K562 (cell line): ENCODE measurements around the gene SLC24A3. TPM values are rescaled to one million over a fixed set of nuclear protein-coding genes. Genes with fewer than 3 reads are reported as not detected.

Experiments
- ATAC-seq: fragments of 200-7000 bp; cut with Tn5 transposase; 3 replicates; pipeline ENCODE4 v1.9.1; 2020; ENCODE audit warnings: moderate library complexity
- BruUV-seq: library from RNA; stranded (reverse); fragments of 400-500 nt; replicated peaks from 2 replicates; lab custom pipeline; 2021; lab: Mats Ljungman, UMichigan
- CTCF ChIA-PET: fragments of 300-600 bp; formaldehyde crosslinking; extraction: SDS; loops from one replicate; lab custom pipeline; 2021; ENCODE audit warnings: low intra/inter-chr PET ratio; lab: Yijun Ruan, JAX
- POLR2A ChIA-PET: fragments of 300-600, 350-650 bp; sonication (Branson Sonifier 250); formaldehyde crosslinking; extraction: SDS; loops from one replicate; lab custom pipeline; 2021; ENCODE audit warnings: antibody characterized with exemption, inconsistent platforms; lab: Yijun Ruan, JAX
- DNase-seq, 4 experiments: peaks; one replicate each; pipeline versions ENCODE4 v3.0.0 to v3.0.0-alpha.2; 2011 to 2018; ENCODE audit warnings: low spot score in 3 of 4, mixed read lengths in 3 of 4; ENCODE audit errors: extremely low read depth in 1 of 4
- FAIRE-seq: peaks from 2 replicates; lab custom pipeline; 2011; peaks lifted over from hg19 to GRCh38; lab: Jason Lieb, UNC
- H2AFZ ChIP-seq: 2 replicates; pipeline ENCODE4 v1.6.0; 2011; ENCODE audit warnings: low read depth, low read length, control low read depth, inconsistent platforms
- H3K27ac ChIP-seq: fragments of 200-600 bp; 3 replicates; pipeline ENCODE4 v1.8.0; 2011; ENCODE audit warnings: low read depth, mild to moderate bottlenecking, control low read depth, inconsistent platforms, low read length, moderate library complexity, mixed read lengths; ENCODE audit errors: extremely low read depth
- H3K27me3 ChIP-seq, 2 experiments: fragments of 300-600 bp in 1 of 2; 2 replicates in 1 of 2; 3 replicates in 1 of 2; pipeline versions ENCODE4 v1.6.0 to v1.8.0; 2011; ENCODE audit warnings: inconsistent platforms in 2 of 2, low read length in 2 of 2, mild to moderate bottlenecking in 1 of 2, mixed read lengths in 1 of 2, moderate library complexity in 1 of 2; ENCODE audit not compliant: control insufficient read depth in 2 of 2, insufficient read depth in 2 of 2
- H3K36me3 ChIP-seq: fragments of 300-600 bp; 3 replicates; pipeline ENCODE4 v1.8.0; 2011; ENCODE audit warnings: mild to moderate bottlenecking, low read length, inconsistent platforms; ENCODE audit not compliant: control insufficient read depth, insufficient read depth
- H3K4me1 ChIP-seq, 2 experiments: fragments of 200-600 bp in 1 of 2; replicated peaks in 1 of 2; 2 replicates in 1 of 2; 3 replicates in 1 of 2; pipeline versions ENCODE4 v1.5.1 to v1.8.0; 2011; ENCODE audit warnings: inconsistent platforms in 2 of 2, low read length in 2 of 2, mild to moderate bottlenecking in 1 of 2, mixed read lengths in 1 of 2, moderate library complexity in 1 of 2; ENCODE audit not compliant: control insufficient read depth in 2 of 2, insufficient read depth in 2 of 2
- H3K4me2 ChIP-seq: 2 replicates; pipeline ENCODE4 v1.6.1; 2011; ENCODE audit warnings: low read length, control low read depth, inconsistent platforms, mixed read lengths; ENCODE audit not compliant: insufficient read depth
- H3K4me3 ChIP-seq: fragments of 200-600 bp; sonication (generic), shearing (Covaris generic); 2 replicates; pipeline ENCODE4 v1.5.1; 2016; ENCODE audit warnings: control low read depth, inconsistent platforms
- H3K79me2 ChIP-seq: fragments of 200-600 bp; 3 replicates; pipeline ENCODE4 v1.8.0; 2011; ENCODE audit warnings: low read length, inconsistent platforms; ENCODE audit not compliant: control insufficient read depth, insufficient read depth
- H3K9ac ChIP-seq, 2 experiments: 2 replicates each; pipeline versions ENCODE4 v1.6.0 to v1.6.1; 2011; ENCODE audit warnings: low read depth in 2 of 2, low read length in 2 of 2, control low read depth in 1 of 2, inconsistent platforms in 1 of 2, mild to moderate bottlenecking in 1 of 2, mixed read lengths in 1 of 2; ENCODE audit not compliant: insufficient read depth in 1 of 2
- H3K9me1 ChIP-seq: one replicate; pipeline ENCODE4 v1.6.0; 2011; ENCODE audit warnings: inconsistent platforms, mild to moderate bottlenecking, low read length, moderate library complexity; ENCODE audit not compliant: control insufficient read depth, insufficient read depth
- H3K9me3 ChIP-seq: replicated peaks from 2 replicates; pipeline ENCODE4 v1.5.1; 2011; ENCODE audit warnings: low read depth, low read length, inconsistent platforms; ENCODE audit not compliant: control insufficient read depth, insufficient read depth
- H4K20me1 ChIP-seq: replicated peaks from 2 replicates; pipeline ENCODE4 v1.6.1; 2011; ENCODE audit warnings: low read length, inconsistent platforms, mixed read lengths; ENCODE audit not compliant: control insufficient read depth, insufficient read depth
- ARID2 ChIP-seq: fragments of 450-650 bp; IDR thresholded peaks from 2 replicates; pipeline ENCODE4 v1.6.1; 2017; ENCODE audit warnings: antibody characterized with exemption, mild to moderate bottlenecking
- BRF2 ChIP-seq: IDR thresholded peaks from 3 replicates; pipeline ENCODE4 v1.6.1; 2011; ENCODE audit warnings: borderline replicate concordance, mild to moderate bottlenecking; ENCODE audit not compliant: insufficient read length, insufficient read depth
- EHMT2 ChIP-seq: fragments of 450-650 bp; IDR thresholded peaks from 2 replicates; pipeline ENCODE4 v1.6.1; 2018; ENCODE audit warnings: antibody characterized with exemption
- ELF4 ChIP-seq: fragments of 450-650 bp; formaldehyde crosslinking; IDR thresholded peaks from 2 replicates; pipeline ENCODE4 v1.4.0; 2022; ENCODE audit warnings: missing genetic modification characterization
- FIP1L1 ChIP-seq: fragments of 200-400 bp; formaldehyde crosslinking; IDR thresholded peaks from 2 replicates; pipeline ENCODE4 v1.6.1; 2018; ENCODE audit warnings: mild to moderate bottlenecking, low read depth, low read length; ENCODE audit not compliant: poor library complexity, severe bottlenecking
- GTF2F1 ChIP-seq: IDR thresholded peaks from 2 replicates; pipeline ENCODE4 v1.6.1; 2011; ENCODE audit warnings: low read depth, low read length, improper control_type of control experiment
- KAT8 ChIP-seq: fragments of 450-650 bp; IDR thresholded peaks from 2 replicates; pipeline ENCODE4 v1.6.1; 2016; ENCODE audit warnings: low read depth, mild to moderate bottlenecking
- OTX1 ChIP-seq: fragments of 450-650 bp; formaldehyde crosslinking; IDR thresholded peaks from 2 replicates; pipeline ENCODE4 v1.4.0; 2022; ENCODE audit warnings: mild to moderate bottlenecking
- PATZ1 ChIP-seq: fragments of 250-450 bp; sonication (Bioruptor Pico); IDR thresholded peaks from 2 replicates; pipeline ENCODE4 v1.5.0; 2020; ENCODE audit warnings: mild to moderate bottlenecking, borderline replicate concordance
- SIN3B ChIP-seq: fragments of 450-650 bp; IDR thresholded peaks from 2 replicates; pipeline ENCODE4 v1.6.1; 2017; ENCODE audit warnings: low read depth, mild to moderate bottlenecking, moderate library complexity
- SMAD1 ChIP-seq: fragments of 150-350 bp; IDR thresholded peaks from 2 replicates; pipeline ENCODE4 v1.6.1; 2014; ENCODE audit warnings: low read length, low read depth; ENCODE audit not compliant: partially characterized antibody
- TCFL5 ChIP-seq: fragments of 250-450 bp; sonication (Bioruptor Pico); conservative IDR thresholded peaks from 2 replicates; pipeline ENCODE4 v1.6.1; 2021; ENCODE audit warnings: mild to moderate bottlenecking, moderate library complexity, matching md5 sums
- TEAD1 ChIP-seq, 2 experiments: fragments of 450-650 bp in 1 of 2; sonication (generic) in 1 of 2; formaldehyde crosslinking; IDR thresholded peaks; 2 replicates each; pipeline versions ENCODE4 v1.4.0 to v1.8.0; 2020 to 2022; ENCODE audit warnings: mild to moderate bottlenecking in 2 of 2, missing genetic modification reagents in 1 of 2
- ZBTB43 ChIP-seq: sonication (generic); formaldehyde crosslinking; IDR thresholded peaks from 2 replicates; pipeline ENCODE4 v1.8.0; 2023; ENCODE audit warnings: mild to moderate bottlenecking, missing genetic modification reagents
- ZKSCAN1 ChIP-seq: fragments of 150-350 bp; IDR thresholded peaks from 2 replicates; pipeline ENCODE4 v1.6.1; 2016; ENCODE audit warnings: low read depth, low read length
- ZNF740 ChIP-seq, 3 experiments: fragments of 200-800 bp in 1 of 3; sonication (Bioruptor generic) in 1 of 3; sonication (generic) in 1 of 3; formaldehyde crosslinking in 1 of 3; IDR thresholded peaks; 2 replicates each; pipeline versions ENCODE4 v1.6.1 to v1.8.0; 2016 to 2022; ENCODE audit warnings: mild to moderate bottlenecking in 2 of 3, missing compliant biosample characterization in 2 of 3, missing genetic modification characterization in 2 of 3, missing genetic modification reagents in 1 of 3
- WGBS: fragments of 100-300 bp; shearing (Covaris generic); methylation state at CpG from one replicate; pipeline ENCODE4 v1.1.6; 2016; ENCODE audit warnings: low coverage, mixed read lengths; ENCODE audit not compliant: insufficient coverage; ENCODE audit errors: missing lambda C conversion rate; 5-methylcytosine and 5-hydroxymethylcytosine counted together
- in situ Hi-C: fragments of 300-500 bp; cut with MboI; formaldehyde crosslinking; loops from 4 replicates; pipeline ENCODE4 v1.15.0; 2018; ENCODE audit warnings: inconsistent platforms, mixed read lengths
- intact Hi-C: fragments of 100-400 bp; cut with micrococcal nuclease; formaldehyde crosslinking; loops from 2 replicates; pipeline ENCODE4 v1.14.2; 2022
- polyA plus RNA-seq, 8 experiments: library from polyadenylated mRNA; depleted of rRNA in 4 of 8; stranded (reverse) in 5 of 8; unstranded in 3 of 8; fragments of >200 nt; fragmentation: Nextera tagmentation in 2 of 8; fragmentation: Illumina TruSeq in 1 of 8; extraction: Ambion mirVana in 2 of 8; extraction: Trizol in 1 of 8; gene quantifications; 2 replicates each; pipeline versions ENCODE4 v1.2.1 to v1.2.3, GENCODE V29; 2011 to 2014; ENCODE audit warnings: inconsistent platforms in 1 of 8, missing spikeins in 1 of 8
- total RNA-seq, 7 experiments: library from RNA; depleted of rRNA in 6 of 7; stranded (reverse); fragments of >200 nt in 6 of 7; fragmentation: Illumina TruSeq in 2 of 7; extraction: Trizol in 2 of 7; gene quantifications; 2 replicates each; pipeline versions ENCODE4 v1.2.1 to v1.2.3, GENCODE V29; 2011 to 2021; ENCODE audit warnings: low replicate concordance in 1 of 7

Gene SLC24A3
- total and polyA plus RNA-seq, 9 of the 15 experiments (the other 6 are each of a cell fraction or from before 2014, with no cell fraction given): not detected

GRCh38 chr20:19473922-19474286 is 261.5 kb downstream of the SLC24A3 start:
- in situ Hi-C loops (no loop called here), intact Hi-C loops (no loop called here)
- 2% methylated on average over 6 of the region's 6 CpGs for WGBS
- Histone ChIP-seq H3K4me3 (no peak overlapping the region), H3K9ac (no peak overlapping the region), H3K9me3 (no peaks in the 10 kb centered on the region), H3K79me2 (no peaks in the 10 kb centered on the region), H3K9me1 (no peaks in the 10 kb centered on the region), H4K20me1 (no peaks in the 10 kb centered on the region), H3K27ac (no peak overlapping the region), H3K36me3 (no peaks in the 10 kb centered on the region), H3K4me1 (no peaks in the 10 kb centered on the region), H3K27me3 (no peaks in the 10 kb centered on the region; a peak in 1 of 5 replicates), H2AFZ (no peak overlapping the region), H3K4me2 (no peak overlapping the region)
- no TSS peak for BruUV-seq
- DNase-seq: no peak
- CTCF ChIA-PET: no interaction called here
- POLR2A ChIA-PET: interaction anchor here (0.6 kb wide), 1 partner anchor 1903 kb away, joined by 3 read pairs; no protein-coding TSS in a partner anchor
- no peak for ATAC-seq
- no peak for FAIRE-seq
- TF ChIP-seq ARID2 (no peak), ZNF740 (CRISPR knock-in tag; IDR thresholded peaks at IDR 0.05) (no peak), ZNF740 (tag; IDR thresholded peaks at IDR 0.05) (no peak), OTX1 (CRISPR knock-in tag) (no peak), SMAD1 (no peak), ELF4 (CRISPR knock-in tag) (no peak), ZKSCAN1 (no peak), TCFL5 (no peak), FIP1L1 (no peak), GTF2F1 (no peak), KAT8 (no peak), PATZ1 (CRISPR knock-in tag) (no peak), BRF2 (no peak), ZBTB43 (CRISPR knock-in tag) (no peak), EHMT2 (no peak), TEAD1 (CRISPR knock-in tag; IDR thresholded peaks at IDR 0.05) (no peak), SIN3B (no peak)
